ENCODE data around the gene LOXL3. TPM values are rescaled to one million over a fixed set of nuclear protein-coding genes. Genes with fewer than 3 reads are reported as not detected.

The LOXL3 gene
- total and polyA plus RNA-seq, 2 of the 8 experiments (the other 6 are each of a cell fraction or from before 2014, with no cell fraction given), result 22.4 to 27.2 TPM

DNA sequence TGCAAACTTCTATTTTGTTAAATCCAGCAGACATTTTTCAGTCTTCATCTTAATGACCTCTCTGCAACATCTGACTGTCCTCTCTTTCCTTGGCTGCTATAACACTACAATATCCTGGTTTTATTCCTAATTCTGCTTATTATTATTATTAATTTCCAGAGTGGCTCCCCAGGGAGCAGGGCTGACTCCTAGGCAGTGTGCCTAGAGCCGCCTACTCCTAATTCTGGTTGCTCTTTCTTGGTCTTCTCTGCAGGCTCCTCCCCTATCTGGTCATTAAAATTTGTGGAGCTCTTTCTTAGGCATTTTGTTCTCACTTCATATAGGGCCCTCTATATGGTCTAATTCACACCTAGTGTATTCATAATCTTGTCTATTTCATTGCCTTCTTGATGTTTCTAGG, 10.8 kb downstream of the LOXL3 start:
- POLR2A ChIA-PET (ENCODE audit: partially characterized antibody), result interaction anchor here (5.2 kb wide), 1 partner anchor 12 kb away, joined by 39 read pairs; the partner anchor contains the start of genes AUP1 and HTRA2
- no peaks in the 10 kb centered on the region for H3K79me2 ChIP-seq (ENCODE audit: control insufficient read depth in 1 of 2, insufficient read depth in 2 of 2, low read length in 2 of 2)
- H4K20me1 ChIP-seq (replicated peaks in 1 of 2; ENCODE audit: control insufficient read depth in 1 of 2, insufficient read depth in 2 of 2, low read length in 2 of 2), result peaks cover 3 to 4% of the 10 kb centered on the region in 2 experiments
- no peak overlapping the region for H2AFZ ChIP-seq (ENCODE audit: low read length)
- H3K4ac ChIP-seq (replicated peaks; ENCODE audit: insufficient read length, low read depth, low read length), result no peak overlapping the region
- no peaks in the 10 kb centered on the region for H3K79me1 ChIP-seq (ENCODE audit: low read depth, low read length)
- no peak overlapping the region for H2BK20ac ChIP-seq (ENCODE audit: low read length)
- no peak overlapping the region for H2BK12ac ChIP-seq (ENCODE audit: low read depth, low read length)
- no peak overlapping the region for H3K23ac ChIP-seq (ENCODE audit: insufficient read length)
- H2BK120ac ChIP-seq (replicated peaks; ENCODE audit: low read depth, low read length), result no peak overlapping the region
- no peak overlapping the region for H3K14ac ChIP-seq (ENCODE audit: insufficient read length)
- H3K4me3 ChIP-seq (ENCODE audit: extremely low read depth in 1 of 4, insufficient read depth in 2 of 4, low read depth in 3 of 4, low read length in 4 of 4), result no peak overlapping the region
- DNase-seq (ENCODE audit: low read depth in 1 of 2, low spot score in 2 of 2) (no peak), FAIRE-seq (no peak)
- CTCF ChIA-PET (ENCODE audit: partially characterized antibody), result interaction anchor here (0.8 to 1.6 kb wide), 3 partner anchors 9 to 41 kb away, joined by 3 to 6 read pairs (median 3); no protein-coding TSS in a partner anchor
- no peak overlapping the region for H2BK5ac ChIP-seq (ENCODE audit: low read depth, low read length)
- H3K27me3 ChIP-seq (replicated peaks in 1 of 4; ENCODE audit: control insufficient read depth in 3 of 4, extremely low read depth in 1 of 4, insufficient read depth in 3 of 4, low read length in 3 of 4), result peaks cover 0 to 16% (median 5%) of the 10 kb centered on the region in 4 experiments; a peak in 4 of 7 replicates
- no peak overlapping the region for H4K5ac ChIP-seq (ENCODE audit: insufficient read length, low read depth, low read length)
- H2AK5ac ChIP-seq (ENCODE audit: low read depth, low read length), result no peak overlapping the region
- H3K9ac ChIP-seq (replicated peaks in 1 of 4; ENCODE audit: extremely low read depth in 1 of 4, low read depth in 3 of 4, low read length in 3 of 4), result no peak overlapping the region
- no peak overlapping the region for H3K18ac ChIP-seq (ENCODE audit: extremely low read depth, low read length)
- H3K56ac ChIP-seq (replicated peaks; ENCODE audit: insufficient read length, low read depth, low read length), result no peak overlapping the region
- no peak overlapping the region for H4K8ac ChIP-seq (ENCODE audit: extremely low read depth, insufficient read depth, low read length)
- H3K4me1 ChIP-seq (replicated peaks in 1 of 4; ENCODE audit: control insufficient read depth in 3 of 4, insufficient read depth in 4 of 4, low read length in 3 of 4), result peaks cover 0 to under 1% (median 0%) of the 10 kb centered on the region in 4 experiments; a peak in 2 of 7 replicates
- H3K9me3 ChIP-seq (ENCODE audit: insufficient read depth in 2 of 2, low read depth in 1 of 2, low read length in 1 of 2), result no peaks in the 10 kb centered on the region
- 100% methylated on average over 1 of the region's 1 CpG; no CpG with 5 or more reads in 1 of the 2 experiments for WGBS, 2 experiments (ENCODE audit: extremely low coverage in 1 of 2, insufficient coverage in 1 of 2, insufficient read length in 1 of 2, insufficient replicate concordance in 2 of 2, low coverage in 1 of 2, low lambda C conversion rate in 2 of 2, missing lambda C conversion rate in 1 of 2)
- H4K91ac ChIP-seq (replicated peaks; ENCODE audit: insufficient read length, low read length), result no peak overlapping the region
- no peak overlapping the region for H2BK15ac ChIP-seq (ENCODE audit: low read length)
- no peaks in the 10 kb centered on the region; the same call in 1 of the 2 replicates for H3K23me2 ChIP-seq (ENCODE audit: low read depth, low read length)
- H3K36me3 ChIP-seq (ENCODE audit: control insufficient read depth in 2 of 4, insufficient read depth in 4 of 4, low read length in 3 of 4), result no peaks in the 10 kb centered on the region
- H3K27ac ChIP-seq (ENCODE audit: low read depth, low read length), result no peak overlapping the region
- H3K4me2 ChIP-seq (ENCODE audit: insufficient read depth in 1 of 2, low read depth in 2 of 2, low read length in 2 of 2), result no peak overlapping the region
- TF ChIP-seq TAF1 (IDR thresholded peaks at IDR 0.05; ENCODE audit: low read depth, low read length), result no peak
- no peak for TF ChIP-seq SIX5 (IDR thresholded peaks at IDR 0.05; ENCODE audit: low read depth, low read length)
- no peak for TF ChIP-seq USF2 (IDR thresholded peaks at IDR 0.05; ENCODE audit: low read length)
- TF ChIP-seq NRF1 (IDR thresholded peaks at IDR 0.05; ENCODE audit: low read depth, low read length), result no peak
- no peak for TF ChIP-seq BACH1 (IDR thresholded peaks at IDR 0.05; ENCODE audit: low read length)
- TF ChIP-seq MAFK (IDR thresholded peaks at IDR 0.05; ENCODE audit: low read depth, low read length), result no peak
- no peak for TF ChIP-seq CTCF (IDR thresholded peaks at IDR 0.05; ENCODE audit: control extremely low read depth in 1 of 3, insufficient read depth in 1 of 3, low read depth in 1 of 3, low read length in 3 of 3)
- TF ChIP-seq GABPA (IDR thresholded peaks at IDR 0.05; ENCODE audit: borderline replicate concordance, insufficient read depth, low read length), result no peak
- TF ChIP-seq ASH2L (IDR thresholded peaks at IDR 0.05; ENCODE audit: low read length), result no peak
- TF ChIP-seq RAD21 (IDR thresholded peaks at IDR 0.05 in 1 of 2, conservative IDR thresholded peaks at IDR 0.05 in 1 of 2; ENCODE audit: low read depth in 2 of 2, low read length in 2 of 2), result no peak
